ENCODE measurements around the gene TMEM87A.
"Not testable (repeated sequence)": the region's sequence is repeated elsewhere in the genome, so short reads cannot be mapped to it uniquely, and the experiment has no call there.

TMEM87A gene

GRCh38 chr15:42272939-42273899 is at the start of gene TMEM87A, which contains the start of gene GANC:
Gene TMEM87A, minus strand, starts transcription at chr15:42273433. Its CDS starts 35 bp downstream, at chr15:42273398.
Gene GANC, plus strand, starts transcription at chr15:42273201. Its CDS starts 1,281 bp downstream, at chr15:42274482.
- DNase-seq: peak; percentile 91

- no peak for DNase-seq
Measured at GRCh38 chr15:42319206-42319605, 46.0 kb upstream of the TMEM87A start.

GRCh38 chr15:42316282-42316805 is 43.1 kb upstream of the TMEM87A start:
- DNase-seq: not testable (repeated sequence)

GRCh38 chr15:42315521-42315920 is 42.3 kb upstream of the TMEM87A start:
- DNase-seq: no peak

GRCh38 chr15:42314818-42315217 is 41.6 kb upstream of the TMEM87A start:
- DNase-seq: no peak

- DNase-seq: no peak
Measured at GRCh38 chr15:42313463-42313862, 40.2 kb upstream of the TMEM87A start.

- no peak for DNase-seq
Measured at GRCh38 chr15:42306681-42307080, 33.4 kb upstream of the TMEM87A start.

GRCh38 chr15:42301004-42301403 is 27.8 kb upstream of the TMEM87A start:
- DNase-seq: not testable (repeated sequence)

GRCh38 chr15:42289166-42289565 is 15.9 kb upstream of the TMEM87A start:
- DNase-seq: no peak

GRCh38 chr15:42287931-42288330 is 14.7 kb upstream of the TMEM87A start:
- no peak for DNase-seq

GRCh38 chr15:42286445-42287029 is 13.3 kb upstream of the TMEM87A start:
- DNase-seq: no peak

GRCh38 chr15:42285034-42285433 is 11.8 kb upstream of the TMEM87A start:
- DNase-seq: no peak

GRCh38 chr15:42284551-42284950 is 11.3 kb upstream of the TMEM87A start:
- DNase-seq: no peak

GRCh38 chr15:42283671-42284070 is 10.4 kb upstream of the TMEM87A start:
- DNase-seq: no peak

GRCh38 chr15:42282926-42283325 is 9.7 kb upstream of the TMEM87A start:
- DNase-seq: no peak

GRCh38 chr15:42282344-42282743 is 9.1 kb upstream of the TMEM87A start:
- no peak for DNase-seq

GRCh38 chr15:42279234-42279723 is 6.0 kb upstream of the TMEM87A start:
- DNase-seq: no peak

- DNase-seq: no peak
Measured at GRCh38 chr15:42276762-42277161, 3.5 kb upstream of the TMEM87A start.

GRCh38 chr15:42275780-42276391 is 2.7 kb upstream of the TMEM87A start:
- no peak for DNase-seq

GRCh38 chr15:42274702-42274989 is 1.4 kb upstream of the TMEM87A start:
- no peak for DNase-seq

- no peak for DNase-seq
Measured at GRCh38 chr15:42273900-42274701, 868 bp upstream of the TMEM87A start.

- no peak for DNase-seq
Measured at GRCh38 chr15:42270996-42271395, 2.2 kb downstream of the TMEM87A start.

- DNase-seq: no peak
Measured at GRCh38 chr15:42270551-42270950, 2.7 kb downstream of the TMEM87A start.

Data from NCI-H1930 (cell line).